Activated B cell treated with CpG ODN at 0.5 μM for 24 hours (primary cell): ENCODE data around the gene RAX2. TPM values are rescaled to one million over a fixed set of nuclear protein-coding genes. Genes with fewer than 3 reads are reported as not detected.
A peak's percentile ranks its signal among the peaks of the same experiment; 100 is the strongest.
"Not testable (repeated sequence)": the region's sequence is repeated elsewhere in the genome, so short reads cannot be mapped to it uniquely, and the experiment has no call there.

ENCODE experiments used
- ATAC-seq: fragments of 200-7000 bp; cut with Tn5 transposase; one replicate; pipeline ENCODE4 v1.10.0; 2021; ENCODE audit warnings: low read depth, mild to moderate bottlenecking, moderate library complexity
- CTCF ChIA-PET: fragments of 350-600 bp; sonication (Branson Sonifier 250); formaldehyde crosslinking; loops from one replicate; lab custom pipeline; 2021; ENCODE audit warnings: antibody characterized with exemption; lab: Charles Lee
- POLR2A ChIA-PET: fragments of 350-600 bp; sonication (Branson Sonifier 250); formaldehyde crosslinking; loops from one replicate; lab custom pipeline; 2021; ENCODE audit warnings: antibody characterized with exemption; lab: Charles Lee
- DNase-seq: peaks from one replicate; pipeline ENCODE4 v3.0.0; 2022
- H3K27ac Mint-ChIP-seq: one replicate; pipeline ENCODE4 v1.8.0; 2020; ENCODE audit warnings: mixed read lengths
- H3K27me3 Mint-ChIP-seq: one replicate; pipeline ENCODE4 v1.8.0; 2021; ENCODE audit warnings: mixed read lengths
- H3K36me3 Mint-ChIP-seq: one replicate; pipeline ENCODE4 v1.8.0; 2021; ENCODE audit warnings: low read depth, mixed read lengths
- H3K4me1 Mint-ChIP-seq: one replicate; pipeline ENCODE4 v1.8.0; 2021; ENCODE audit warnings: mixed read lengths
- H3K4me3 Mint-ChIP-seq: one replicate; pipeline ENCODE4 v1.8.0; 2020; ENCODE audit warnings: mild to moderate bottlenecking, mixed read lengths
- H3K9me3 Mint-ChIP-seq: one replicate; pipeline ENCODE4 v1.8.0; 2020; ENCODE audit warnings: mixed read lengths
- intact Hi-C: fragments of 100-400 bp; cut with micrococcal nuclease; formaldehyde crosslinking; loops from one replicate; pipeline ENCODE4 v1.15.1; 2024
- total RNA-seq: library from RNA; stranded (reverse); gene quantifications from 2 replicates; pipeline ENCODE4 v1.2.3, GENCODE V29; 2022
- TF ChIP-seq, protein P1 (sequence below): fragments of 200-600 bp; IDR thresholded peaks from one replicate; pipeline ENCODE4 v1.8.0; 2022; ENCODE audit warnings: antibody characterized with exemption, mild to moderate bottlenecking

The RAX2 gene
- total RNA-seq, 1 donor from 2014 or later, result not detected

DNA sequence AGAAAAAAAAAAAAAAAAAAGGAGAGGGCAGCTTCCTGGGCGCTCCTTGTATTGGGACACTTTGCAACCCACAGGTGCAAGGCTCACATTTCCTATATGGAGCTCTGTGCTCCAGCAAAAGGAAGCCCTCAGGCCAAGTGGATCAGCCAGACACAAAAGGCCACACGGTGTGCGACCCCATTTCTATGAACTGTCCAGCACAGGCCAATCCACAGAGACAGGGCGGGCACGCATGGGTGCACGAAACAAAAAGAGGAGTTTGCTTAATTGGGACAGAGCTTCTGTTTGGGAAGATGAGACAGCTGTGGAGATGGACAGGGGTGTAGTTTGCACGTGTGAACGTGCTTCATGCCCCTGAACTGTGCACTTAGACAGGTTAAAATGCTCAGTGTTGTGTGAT, 45.7 kb upstream of the RAX2 start:
- TF ChIP-seq, protein P1, sequence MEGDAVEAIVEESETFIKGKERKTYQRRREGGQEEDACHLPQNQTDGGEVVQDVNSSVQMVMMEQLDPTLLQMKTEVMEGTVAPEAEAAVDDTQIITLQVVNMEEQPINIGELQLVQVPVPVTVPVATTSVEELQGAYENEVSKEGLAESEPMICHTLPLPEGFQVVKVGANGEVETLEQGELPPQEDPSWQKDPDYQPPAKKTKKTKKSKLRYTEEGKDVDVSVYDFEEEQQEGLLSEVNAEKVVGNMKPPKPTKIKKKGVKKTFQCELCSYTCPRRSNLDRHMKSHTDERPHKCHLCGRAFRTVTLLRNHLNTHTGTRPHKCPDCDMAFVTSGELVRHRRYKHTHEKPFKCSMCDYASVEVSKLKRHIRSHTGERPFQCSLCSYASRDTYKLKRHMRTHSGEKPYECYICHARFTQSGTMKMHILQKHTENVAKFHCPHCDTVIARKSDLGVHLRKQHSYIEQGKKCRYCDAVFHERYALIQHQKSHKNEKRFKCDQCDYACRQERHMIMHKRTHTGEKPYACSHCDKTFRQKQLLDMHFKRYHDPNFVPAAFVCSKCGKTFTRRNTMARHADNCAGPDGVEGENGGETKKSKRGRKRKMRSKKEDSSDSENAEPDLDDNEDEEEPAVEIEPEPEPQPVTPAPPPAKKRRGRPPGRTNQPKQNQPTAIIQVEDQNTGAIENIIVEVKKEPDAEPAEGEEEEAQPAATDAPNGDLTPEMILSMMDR, result no peak
- H3K4me3 Mint-ChIP-seq, result no peak overlapping the region
- H3K27me3 Mint-ChIP-seq, result no peaks in the 10 kb centered on the region
- H3K36me3 Mint-ChIP-seq, result no peaks in the 10 kb centered on the region
- no peak overlapping the region for H3K27ac Mint-ChIP-seq
- intact Hi-C loops, result no loop called here
- H3K4me1 Mint-ChIP-seq, result peaks cover 31% of the 10 kb centered on the region
- no peaks in the 10 kb centered on the region for H3K9me3 Mint-ChIP-seq
- CTCF ChIA-PET, result interaction anchor here (1.3 kb wide), 1 partner anchor 95 kb away, joined by 3 read pairs; no protein-coding TSS in a partner anchor
- POLR2A ChIA-PET, result interaction anchor here (0.7 to 2.1 kb wide), 3 partner anchors 37 to 133 kb away, joined by 3 to 16 read pairs (median 14); partner anchors contain the start of genes APBA3 and MRPL54
- ATAC-seq (no peak), DNase-seq (no peak)

DNA sequence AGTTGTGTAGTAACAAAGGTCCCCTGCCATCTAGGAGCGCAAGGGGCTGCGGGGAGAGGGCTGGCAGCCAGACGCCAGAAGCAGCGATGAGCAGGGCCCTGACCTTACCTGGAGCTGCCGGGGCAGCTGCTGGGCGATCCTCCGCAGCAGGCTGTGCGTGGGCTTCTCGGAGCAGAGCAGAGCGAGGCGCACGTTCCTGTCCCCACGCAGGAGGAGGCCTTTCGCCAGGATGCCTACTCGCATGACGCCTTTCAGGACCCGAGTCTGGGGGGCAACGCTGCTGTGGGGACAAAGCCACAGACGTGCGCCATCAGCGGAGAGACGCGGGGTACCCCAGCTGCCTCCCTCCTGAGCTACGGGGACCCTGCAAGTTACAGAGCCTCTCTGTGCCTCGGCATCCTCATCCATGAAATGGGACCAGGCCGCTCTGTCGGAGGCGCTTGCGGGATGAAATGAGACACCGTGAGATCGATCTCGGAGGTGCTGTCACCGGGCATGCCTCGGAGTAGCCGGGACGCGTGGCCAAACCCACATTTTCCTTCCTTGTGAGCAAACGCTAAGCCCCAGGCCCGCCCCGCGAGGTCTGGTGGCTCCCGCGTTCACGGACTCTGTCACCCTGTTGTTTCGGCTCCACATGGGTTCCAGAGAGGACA, 44.7 kb upstream of the RAX2 start:
- Mint-ChIP-seq H3K27ac (no peak overlapping the region), H3K9me3 (no peaks in the 10 kb centered on the region), H3K36me3 (peaks cover 1% of the 10 kb centered on the region), H3K4me3 (no peak overlapping the region), H3K4me1 (peaks cover 35% of the 10 kb centered on the region), H3K27me3 (no peaks in the 10 kb centered on the region)
- CTCF ChIA-PET, result no interaction called here
- TF ChIP-seq, protein P1, result no peak
- intact Hi-C loops, result no loop called here
- DNase-seq (no peak), ATAC-seq (no peak)
- POLR2A ChIA-PET, result interaction anchor here (0.7 kb wide), 1 partner anchor 54 kb away, joined by 8 read pairs; no protein-coding TSS in a partner anchor

DNA sequence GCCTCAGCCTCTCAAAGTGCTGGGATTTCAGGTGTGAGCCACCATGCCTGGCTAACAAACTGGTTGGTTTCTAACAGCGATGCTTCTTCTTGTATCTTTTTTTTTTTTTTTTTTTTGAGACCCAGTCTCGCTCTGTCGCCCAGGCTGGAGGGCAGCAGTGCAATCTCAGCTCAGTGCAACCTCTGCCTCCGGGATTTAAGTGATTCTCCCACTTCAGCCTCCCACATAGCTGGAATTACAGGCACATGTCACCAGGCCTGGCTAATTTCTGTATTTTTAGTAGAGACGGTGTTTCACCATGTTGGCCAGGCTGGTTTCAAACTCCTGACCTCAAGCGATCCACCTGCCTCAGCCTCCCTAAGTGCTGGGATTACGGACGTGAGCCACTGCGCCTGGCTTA, 44.1 kb upstream of the RAX2 start:
- H3K4me3 Mint-ChIP-seq, CTCF ChIA-PET, intact Hi-C loops, H3K9me3 Mint-ChIP-seq, H3K27me3 Mint-ChIP-seq, DNase-seq, ATAC-seq, H3K27ac Mint-ChIP-seq, H3K36me3 Mint-ChIP-seq: not testable (repeated sequence)
- POLR2A ChIA-PET, result interaction anchor here (0.6 to 0.7 kb wide), 2 partner anchors 53 to 94 kb away, joined by 8 to 12 read pairs; no protein-coding TSS in a partner anchor
- peaks cover 39% of the 10 kb centered on the region for H3K4me1 Mint-ChIP-seq

DNA sequence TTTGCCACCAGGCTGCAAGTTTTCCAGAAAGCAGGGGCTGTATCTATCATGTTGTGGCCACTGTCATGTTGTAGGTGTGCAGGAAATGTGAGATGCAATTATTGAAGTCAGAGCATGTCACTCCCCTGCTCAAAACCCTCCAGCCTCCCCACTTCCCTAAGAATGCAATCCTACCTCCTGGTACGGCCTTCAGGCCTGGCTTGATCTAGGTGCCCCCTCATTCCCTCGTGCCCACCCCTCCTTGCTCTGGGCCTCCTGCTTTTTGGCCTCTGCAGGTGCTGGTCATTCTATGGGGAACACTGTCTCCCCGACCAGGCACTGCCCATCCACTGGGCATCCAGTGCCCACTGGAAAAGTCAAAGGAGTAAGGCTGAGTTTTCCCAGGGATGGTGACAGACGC, 42.6 kb upstream of the RAX2 start:
- no peaks in the 10 kb centered on the region for H3K27me3 Mint-ChIP-seq
- no peak for ATAC-seq
- TF ChIP-seq, protein P1, result no peak
- H3K9me3 Mint-ChIP-seq, result no peaks in the 10 kb centered on the region
- H3K27ac Mint-ChIP-seq, result no peak overlapping the region
- H3K36me3 Mint-ChIP-seq, result peaks cover 1% of the 10 kb centered on the region
- CTCF ChIA-PET, result interaction anchor here (0.6 kb wide), 1 partner anchor 391 kb away, joined by 3 read pairs; no protein-coding TSS in a partner anchor
- POLR2A ChIA-PET, result no interaction called here
- no peak overlapping the region for H3K4me3 Mint-ChIP-seq
- H3K4me1 Mint-ChIP-seq, result peaks cover 54% of the 10 kb centered on the region
- intact Hi-C loops, result loop anchor here (5.0 kb wide), 3 partner anchors 92 to 173 kb away; partner anchors contain the start of genes DAPK3 and EEF2
- no peak for DNase-seq

DNA sequence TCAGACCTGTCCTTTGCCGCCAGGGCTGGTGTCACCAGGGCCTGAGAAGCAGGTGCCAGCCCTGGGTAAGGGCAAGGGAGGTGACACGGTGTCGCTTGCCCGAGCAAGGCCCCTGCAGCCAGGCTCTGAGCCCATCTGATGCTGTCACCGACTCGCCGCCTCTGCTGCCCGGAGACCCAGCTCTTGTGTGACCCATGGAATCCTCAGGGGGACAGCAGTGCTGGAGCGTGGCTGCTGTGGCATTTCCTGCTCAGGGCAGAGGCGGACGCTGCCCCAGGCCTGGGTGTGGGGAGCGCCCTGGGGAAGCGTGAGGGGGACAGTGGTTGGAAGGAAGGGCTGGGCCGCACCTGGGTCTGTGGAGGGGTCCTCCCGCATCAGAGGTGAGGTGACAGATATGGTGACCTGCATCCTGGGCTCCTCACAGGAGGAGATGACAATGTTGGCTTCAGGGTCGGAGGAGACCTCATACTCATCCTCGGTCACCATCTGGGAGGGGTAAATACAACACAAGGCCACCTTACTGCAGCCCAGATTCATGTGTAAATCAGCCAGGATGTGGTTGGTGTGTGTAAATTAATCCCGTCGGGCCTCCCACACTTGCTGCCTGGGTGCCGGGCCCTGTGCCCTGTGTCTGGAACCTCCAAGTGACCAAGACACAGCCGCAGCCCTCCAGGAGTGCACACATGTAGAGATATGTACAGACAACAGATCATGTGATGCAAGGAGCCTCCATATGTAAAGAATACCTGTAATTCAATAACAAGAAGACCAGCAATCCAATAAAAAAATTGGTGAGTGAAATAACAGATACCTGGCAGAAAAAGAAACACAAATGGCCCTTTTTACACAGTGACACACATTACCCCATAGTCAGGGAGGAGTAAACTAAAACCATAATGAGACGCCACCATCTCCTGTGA, 41.7 kb upstream of the RAX2 start:
- POLR2A ChIA-PET, result interaction anchor here (0.5 to 3.8 kb wide), 2 partner anchors 52 to 183 kb away, joined by 4 to 84 read pairs; partner anchors contain the start of genes APBA3 and MRPL54
- no peaks in the 10 kb centered on the region for H3K9me3 Mint-ChIP-seq

More for the DNA sequence above, 41.7 kb upstream of the RAX2 start:
- Mint-ChIP-seq H3K4me3 (peak overlapping the region; percentile 38), H3K27me3 (no peaks in the 10 kb centered on the region), H3K4me1 (peaks cover 59% of the 10 kb centered on the region), H3K27ac (peak overlapping the region; percentile 72), H3K36me3 (peaks cover 1% of the 10 kb centered on the region)
- intact Hi-C loops, result loop anchor here (5.0 kb wide), 3 partner anchors 91 to 174 kb away; partner anchors contain the start of genes DAPK3 and EEF2
- TF ChIP-seq, protein P1, result no peak
- ATAC-seq (no peak), DNase-seq (no peak)
- CTCF ChIA-PET, result interaction anchor here (0.6 kb wide), 1 partner anchor 392 kb away, joined by 3 read pairs; no protein-coding TSS in a partner anchor
